A549 (cell line): ENCODE results near the gene SYT8. TPM values are rescaled to one million over a fixed set of nuclear protein-coding genes. Genes with fewer than 3 reads are reported as not detected.

Experiments
- ATAC-seq, 2 experiments: fragments of 200-7000 bp in 1 of 2; fragments of >200 bp in 1 of 2; cut with Nextera tagmentation in 1 of 2; cut with Tn5 transposase in 1 of 2; 3 replicates each; pipeline versions ENCODE4 v1.8.0 to v1.9.1; 2018 to 2020; ENCODE audit warnings: mild to moderate bottlenecking in 1 of 2, moderate library complexity in 1 of 2
- CTCF ChIA-PET: fragments of 300-600 bp; sonication (Branson Sonifier 250); formaldehyde crosslinking; extraction: SDS; loops from one replicate; lab custom pipeline; 2021; ENCODE audit warnings: antibody characterized with exemption, inconsistent platforms; lab: Yijun Ruan, JAX
- POLR2A ChIA-PET: fragments of 350-600 bp; formaldehyde crosslinking; extraction: SDS; loops from one replicate; lab custom pipeline; 2021; ENCODE audit warnings: antibody characterized with exemption, inconsistent platforms; lab: Yijun Ruan, JAX
- DNase-seq, 2 experiments: peaks; one replicate each; pipeline versions ENCODE4 v3.0.0 to v3.0.0-alpha.2; 2011 to 2016; ENCODE audit warnings: low read depth in 1 of 2, low spot score in 1 of 2
- FAIRE-seq: peaks from 2 replicates; lab custom pipeline; 2011; peaks lifted over from hg19 to GRCh38; lab: Jason Lieb, UNC
- H3K27ac ChIP-seq, 2 experiments: fragments of >200 bp; sonication (Bioruptor Twin); formaldehyde crosslinking; 3 replicates each; pipeline ENCODE4 v1.5.1; 2016 to 2017
- H3K4me1 ChIP-seq: fragments of >200 bp; sonication (Bioruptor Twin); formaldehyde crosslinking; 3 replicates; pipeline ENCODE4 v1.6.1; 2016
- H3K4me2 ChIP-seq: fragments of >200 bp; sonication (Bioruptor Twin); formaldehyde crosslinking; 3 replicates; pipeline ENCODE4 v1.6.1; 2016
- H3K4me3 ChIP-seq: fragments of >200 bp; sonication (Bioruptor Twin); formaldehyde crosslinking; 3 replicates; pipeline ENCODE4 v1.5.1; 2016
- H3K9me3 ChIP-seq: fragments of >200 bp; sonication (Bioruptor Twin); formaldehyde crosslinking; 3 replicates; pipeline ENCODE4 v1.6.1; 2016
- CBX2 ChIP-seq: fragments of 200-600 bp; sonication (generic); IDR thresholded peaks from 2 replicates; pipeline ENCODE4 v1.6.1; 2016; ENCODE audit warnings: low read depth, mild to moderate bottlenecking, borderline replicate concordance
- ESRRA ChIP-seq: fragments of 150-350 bp; IDR thresholded peaks from 2 replicates; pipeline ENCODE4 v1.6.1; 2014; ENCODE audit warnings: mild to moderate bottlenecking, low read length, borderline replicate concordance
- FOSL2 ChIP-seq, 2 experiments: fragments of 450-650 bp in 1 of 2; fragments of >200 bp in 1 of 2; sonication (Bioruptor Twin) in 1 of 2; formaldehyde crosslinking; IDR thresholded peaks; 2 replicates each; pipeline versions ENCODE4 v1.5.0 to v1.6.1; 2016 to 2020; ENCODE audit warnings: mild to moderate bottlenecking in 1 of 2, moderate library complexity in 1 of 2
- HDAC2 ChIP-seq: fragments of 200-600 bp; sonication (generic); IDR thresholded peaks from 2 replicates; pipeline ENCODE4 v1.6.1; 2016
- HOXA7 ChIP-seq: fragments of 250-450 bp; sonication (Bioruptor Pico); IDR thresholded peaks from 2 replicates; pipeline ENCODE4 v1.5.0; 2020; ENCODE audit warnings: mild to moderate bottlenecking, moderate library complexity
- JUN ChIP-seq, 2 experiments: fragments of >200 bp; sonication (Bioruptor Twin); formaldehyde crosslinking; IDR thresholded peaks; 2 replicates in 1 of 2; 3 replicates in 1 of 2; pipeline ENCODE4 v1.6.1; 2016 to 2017
- JUNB ChIP-seq: fragments of >200 bp; sonication (Bioruptor Twin); formaldehyde crosslinking; IDR thresholded peaks from 2 replicates; pipeline ENCODE4 v1.6.1; 2016
- MAFK ChIP-seq: fragments of 450-650 bp; IDR thresholded peaks from 2 replicates; pipeline ENCODE4 v1.6.1; 2014; ENCODE audit not compliant: partially characterized antibody
- MYC ChIP-seq: IDR thresholded peaks from 2 replicates; pipeline ENCODE4 v1.6.1; 2012; ENCODE audit warnings: mild to moderate bottlenecking, inconsistent platforms, low read length, improper control_type of control experiment, borderline replicate concordance
- PBX3 ChIP-seq: IDR thresholded peaks from 2 replicates; pipeline ENCODE4 v1.6.1; 2012
- POLR2A ChIP-seq: IDR thresholded peaks from 2 replicates; pipeline ENCODE4 v1.6.1; 2012; ENCODE audit warnings: mild to moderate bottlenecking, low read length
- POLR2AphosphoS2 ChIP-seq: conservative IDR thresholded peaks from 2 replicates; pipeline ENCODE4 v1.6.1; 2012; ENCODE audit warnings: low read length, improper control_type of control experiment, inconsistent platforms
- RCOR1 ChIP-seq: fragments of 150-350 bp; IDR thresholded peaks from 2 replicates; pipeline ENCODE4 v1.6.1; 2014; ENCODE audit warnings: antibody characterized with exemption, low read length, low read depth
- REST ChIP-seq: fragments of 200-600 bp; sonication (generic); IDR thresholded peaks from 2 replicates; pipeline ENCODE4 v1.6.1; 2016; ENCODE audit warnings: antibody characterized with exemption, mild to moderate bottlenecking, moderate library complexity
- RNF2 ChIP-seq: fragments of 200-600 bp; sonication (generic); IDR thresholded peaks from 2 replicates; pipeline ENCODE4 v1.6.1; 2016; ENCODE audit warnings: low read depth, mild to moderate bottlenecking, antibody characterized with exemption, moderate library complexity, borderline replicate concordance
- SMC3 ChIP-seq: fragments of >200 bp; sonication (Bioruptor Twin); formaldehyde crosslinking; IDR thresholded peaks from 3 replicates; pipeline ENCODE4 v1.6.1; 2018; ENCODE audit warnings: inconsistent platforms
- SREBF2 ChIP-seq: fragments of 450-650 bp; IDR thresholded peaks from 2 replicates; pipeline ENCODE4 v1.6.1; 2014; ENCODE audit warnings: mild to moderate bottlenecking, moderate library complexity
- TFCP2L1 ChIP-seq: fragments of 250-450 bp; sonication (Bioruptor Pico); IDR thresholded peaks from 2 replicates; pipeline ENCODE4 v1.5.0; 2021; ENCODE audit warnings: mild to moderate bottlenecking
- TP53 ChIP-seq: fragments of 250-450 bp; sonication (Bioruptor Pico); IDR thresholded peaks from 2 replicates; pipeline ENCODE4 v1.5.0; 2021; ENCODE audit warnings: mild to moderate bottlenecking, moderate library complexity
- WGBS: methylation state at CpG from one replicate; pipeline ENCODE4 v1.1.6; 2017; ENCODE audit errors: missing lambda C conversion rate; 5-methylcytosine and 5-hydroxymethylcytosine counted together
- polyA plus RNA-seq, 4 experiments: library from polyadenylated mRNA; depleted of rRNA in 3 of 4; stranded (reverse); fragments of >200 nt; fragmentation: RNase III in 1 of 4; extraction: RNeasy Plus Mini Kit Qiagen cat#74134 plus additional on column Dnase treatment in 1 of 4; gene quantifications; 2 replicates in 3 of 4; 3 replicates in 1 of 4; pipeline ENCODE4 v1.2.3, GENCODE V29; 2011 to 2017

The SYT8 gene
- polyA plus RNA-seq, 2 of the 4 experiments (the other 2 are of a cell fraction), result 0.25 TPM; not detected in 1

- H3K27ac ChIP-seq, result peak overlapping the region; percentile 58 to 89; a peak in 5 of 6 replicates
- H3K4me1 ChIP-seq, result peaks cover 52% of the 10 kb centered on the region
- 20% methylated on average over 1 of the region's 14 CpGs for WGBS
- ATAC-seq (no peak), FAIRE-seq (no peak), DNase-seq (no peak)
- CTCF ChIA-PET, result interaction anchor here (0.7 to 13.7 kb wide), 38 partner anchors 7 to 358 kb away, joined by 3 to 605 read pairs (median 14); partner anchors contain the start of genes KRTAP5-6 and LSP1
- H3K9me3 ChIP-seq, result no peaks in the 10 kb centered on the region
- TF ChIP-seq RNF2, result no peak
- no peak for TF ChIP-seq SMC3
- TF ChIP-seq MYC, result no peak
- no peak for TF ChIP-seq JUNB
- no peak for TF ChIP-seq RCOR1
- TF ChIP-seq FOSL2 (IDR thresholded peaks at IDR 0.05), result no peak
- TF ChIP-seq FOSL2 (CRISPR knock-in tag; IDR thresholded peaks at IDR 0.05), result 0 out of 2 replicates have a peak, but pooled peaks have one; percentile 9
- POLR2A ChIA-PET, result interaction anchor here (0.9 to 3.2 kb wide), 3 partner anchors 70 to 140 kb away, joined by 3 to 39 read pairs (median 3); partner anchors contain the start of gene CTSD
- H3K4me3 ChIP-seq, result no peak overlapping the region
- H3K4me2 ChIP-seq, result peak overlapping the region; percentile 49
Measured at GRCh38 chr11:1834062-1834610, 654 bp upstream of the SYT8 start.

GRCh38 chr11:1835671-1836010 lies 851 bp downstream of the SYT8 start:
- FAIRE-seq (no peak), ATAC-seq (no peak), DNase-seq (no peak)
- CTCF ChIA-PET, result interaction anchor here (0.8 to 13.7 kb wide), 19 partner anchors 7 to 317 kb away, joined by 3 to 605 read pairs (median 9); partner anchors contain the start of gene LSP1
- no peak overlapping the region; a peak in 1 of 6 replicates for H3K27ac ChIP-seq
- H3K4me3 ChIP-seq, result no peak overlapping the region
- no peaks in the 10 kb centered on the region for H3K9me3 ChIP-seq
- 87% methylated on average over 4 of the region's 12 CpGs for WGBS
- no peak overlapping the region for H3K4me2 ChIP-seq
- no peak for TF ChIP-seq ESRRA
- no peak for TF ChIP-seq HDAC2
- peaks cover 38% of the 10 kb centered on the region for H3K4me1 ChIP-seq
- POLR2A ChIA-PET, result no interaction called here

GRCh38 chr11:1836011-1836945 lies 1.5 kb downstream of the SYT8 start:
- TF ChIP-seq TP53 (CRISPR knock-in tag), result no peak
- TF ChIP-seq MAFK, result no peak
- TF ChIP-seq JUN (IDR thresholded peaks at IDR 0.05), result no peak
- TF ChIP-seq REST, result no peak
- TF ChIP-seq RCOR1, result no peak
- no peak for TF ChIP-seq HOXA7
- no peak for TF ChIP-seq PBX3
- no peak for TF ChIP-seq CBX2
- TF ChIP-seq POLR2AphosphoS2, result no peak
- TF ChIP-seq SREBF2, result no peak
- TF ChIP-seq TFCP2L1 (CRISPR knock-in tag), result no peak
- TF ChIP-seq HDAC2, result no peak
- no peak for TF ChIP-seq POLR2A
- TF ChIP-seq, all 56 proteins: peak for 0
- ChIA-PET CTCF (interaction anchor here (0.7 to 13.7 kb wide), 26 partner anchors 8 to 316 kb away, joined by 3 to 605 read pairs (median 6); partner anchors contain the start of gene LSP1), POLR2A (no interaction called here)
- no peak overlapping the region for H3K4me3 ChIP-seq
- H3K4me1 ChIP-seq, result peaks cover 31% of the 10 kb centered on the region
- H3K9me3 ChIP-seq, result no peaks in the 10 kb centered on the region
- FAIRE-seq (no peak), DNase-seq (no peak), ATAC-seq (no peak)
- no peak overlapping the region for H3K4me2 ChIP-seq
- H3K27ac ChIP-seq, result no peak overlapping the region
- 88% methylated on average over 12 of the region's 43 CpGs for WGBS
